NCI-H187 (cell line): ENCODE data around the gene ZNF24.

Experiments
- DNase-seq, 2 experiments: peaks; one replicate each; lab custom pipeline; 2025; lab: John Stamatoyannopoulos, UW

The ZNF24 gene

GRCh38 chr18:35343936-35344735 is at the start of gene ZNF24:
Gene ZNF24 (minus strand): TSS chr18:35344420. CDS start chr18:35340650, 3,770 bp downstream.
- peak; percentile 88 to 93 for DNase-seq

DNA sequence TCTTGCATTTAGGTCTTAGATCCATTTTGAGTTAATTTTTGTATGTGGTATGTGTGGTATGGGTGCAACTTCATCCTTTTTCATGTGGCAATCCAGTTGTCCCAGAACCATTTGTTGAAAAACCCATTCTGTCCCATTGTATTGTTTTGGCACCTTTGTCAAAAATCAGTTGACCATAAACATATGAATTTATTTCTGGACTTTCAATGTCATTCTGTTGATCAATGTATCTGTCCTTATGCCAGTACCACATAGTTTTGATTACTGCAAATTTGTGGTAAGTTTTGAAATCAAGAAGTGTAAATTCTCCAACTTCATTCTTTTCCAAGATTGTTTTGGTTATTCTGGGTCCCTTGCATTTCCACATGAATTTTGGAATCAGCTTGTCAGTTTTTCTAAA is 49.5 kb upstream of the ZNF24 start:
- no peak for DNase-seq

- no peak for DNase-seq
These were observed 48.2 kb upstream of the ZNF24 start for GRCh38 chr18:35392375-35392774.

GRCh38 chr18:35390951-35391700 is 46.9 kb upstream of the ZNF24 start:
- DNase-seq, result no peak

DNA sequence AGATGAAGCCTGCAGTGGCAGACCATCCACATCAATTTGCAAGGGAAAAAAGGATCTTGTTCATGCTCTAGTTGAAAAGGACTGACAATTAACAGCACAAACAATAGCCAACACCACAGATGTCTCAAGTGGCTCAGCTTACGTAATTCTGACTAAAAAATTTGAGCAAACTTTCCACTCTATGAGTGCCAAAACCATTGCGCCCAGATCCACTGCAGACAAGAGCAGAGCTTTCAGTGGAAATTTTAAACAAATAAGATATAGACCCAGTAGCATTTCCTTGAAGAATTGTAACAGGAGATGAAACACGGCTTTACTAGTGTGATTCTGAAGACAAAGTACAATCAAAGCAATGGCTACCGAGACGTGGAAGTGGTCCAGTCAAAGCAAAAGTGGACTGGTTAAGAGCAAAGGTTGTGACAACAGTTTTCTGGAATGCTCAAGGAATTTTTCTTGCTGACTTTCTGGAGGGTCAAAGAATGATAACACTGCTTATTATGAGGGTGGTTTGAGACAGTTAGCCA is 44.9 kb upstream of the ZNF24 start:
- DNase-seq, result no peak

DNA sequence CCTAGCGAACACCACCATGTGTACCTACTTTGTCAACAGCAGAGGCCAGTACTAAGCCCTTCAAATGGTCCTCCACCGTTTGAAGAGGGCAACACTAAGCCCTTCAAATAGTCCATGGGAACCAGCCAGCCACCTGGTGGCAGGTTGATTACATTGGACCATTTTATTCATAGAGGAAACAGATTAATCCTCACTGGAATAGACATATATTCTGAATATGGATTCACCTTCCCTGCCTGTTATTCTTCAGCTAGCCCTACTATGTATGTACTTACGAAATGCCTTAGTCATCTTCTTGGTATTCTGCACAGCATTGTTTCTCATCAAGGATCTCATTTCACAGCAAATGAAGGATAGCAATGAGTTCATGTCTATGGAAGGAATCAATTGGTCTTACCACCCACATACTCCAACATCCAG is 42.9 kb upstream of the ZNF24 start:
- no peak for DNase-seq

- DNase-seq, result peak; percentile 65 to 77
These were observed 42.4 kb upstream of the ZNF24 start for GRCh38 chr18:35386600-35387100.

GRCh38 chr18:35383136-35383535 is 38.9 kb upstream of the ZNF24 start:
- no peak for DNase-seq

- no peak for DNase-seq
These were observed 35.2 kb upstream of the ZNF24 start for GRCh38 chr18:35379421-35379820.

DNA sequence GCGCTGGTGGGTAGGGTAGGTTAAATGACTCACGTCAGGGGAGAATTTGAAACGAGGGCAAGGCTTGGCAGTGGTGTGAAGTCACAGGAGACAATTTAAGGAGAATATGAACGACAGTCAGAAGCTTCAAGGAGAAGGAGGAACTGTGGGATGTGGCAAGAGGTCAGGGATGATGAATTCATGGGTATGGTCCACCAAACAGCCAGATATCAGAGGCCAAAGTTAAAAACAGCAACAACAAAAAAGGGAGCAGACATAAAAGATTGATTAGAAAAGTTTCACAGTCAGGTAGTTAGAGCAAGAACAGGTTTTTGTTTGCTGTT is 34.3 kb upstream of the ZNF24 start:
- DNase-seq, result no peak

- DNase-seq, result no peak
These were observed 33.8 kb upstream of the ZNF24 start for GRCh38 chr18:35377875-35378573.

- DNase-seq, result peak in 1 of 2 experiments; percentile 46
These were observed 32.8 kb upstream of the ZNF24 start, which contains the start of gene ZNF396 for GRCh38 chr18:35376742-35377695. Gene ZNF396 (minus strand): TSS chr18:35377337. CDS start chr18:35374292, 3,045 bp downstream.

DNA sequence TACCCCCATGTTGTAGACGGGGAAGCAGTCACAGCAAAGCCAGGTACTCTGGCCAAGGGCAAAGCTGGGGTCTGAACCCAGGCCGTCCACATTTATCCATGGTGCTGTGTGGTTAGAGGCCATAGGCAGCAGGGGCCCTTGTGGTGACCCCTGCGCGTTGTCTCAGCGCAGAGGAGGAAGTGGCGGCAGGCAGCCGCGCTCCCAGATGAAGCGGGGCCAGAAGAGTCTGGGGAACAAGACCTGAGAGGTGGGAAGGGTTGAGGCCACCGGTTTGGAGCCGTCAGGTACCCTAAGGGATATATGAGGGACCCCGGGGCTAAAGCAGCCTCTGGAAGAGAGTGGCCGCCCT is 32.1 kb upstream of the ZNF24 start:
- DNase-seq, result no peak

DNA sequence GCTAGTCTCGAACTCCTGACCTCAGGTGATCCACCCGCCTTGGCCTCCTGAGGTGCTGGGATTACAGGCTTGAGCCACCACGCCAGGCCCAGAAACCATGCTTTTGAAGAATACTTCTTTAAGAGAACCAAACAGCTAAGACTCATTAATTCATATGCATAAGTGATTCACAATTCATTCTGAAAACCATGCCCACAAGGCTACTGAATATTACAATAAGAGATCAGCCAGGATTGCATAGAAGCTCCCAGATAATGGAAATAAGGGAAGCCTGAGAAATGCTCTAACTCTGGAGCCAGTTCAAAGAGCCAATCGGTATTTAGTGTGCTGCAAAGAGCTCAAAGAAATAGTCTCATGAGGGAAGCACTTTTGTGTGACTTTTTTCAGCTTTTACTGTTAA is 30.5 kb upstream of the ZNF24 start:
- no peak for DNase-seq

- no peak for DNase-seq
These were observed 27.4 kb upstream of the ZNF24 start for GRCh38 chr18:35371412-35372195.

DNA sequence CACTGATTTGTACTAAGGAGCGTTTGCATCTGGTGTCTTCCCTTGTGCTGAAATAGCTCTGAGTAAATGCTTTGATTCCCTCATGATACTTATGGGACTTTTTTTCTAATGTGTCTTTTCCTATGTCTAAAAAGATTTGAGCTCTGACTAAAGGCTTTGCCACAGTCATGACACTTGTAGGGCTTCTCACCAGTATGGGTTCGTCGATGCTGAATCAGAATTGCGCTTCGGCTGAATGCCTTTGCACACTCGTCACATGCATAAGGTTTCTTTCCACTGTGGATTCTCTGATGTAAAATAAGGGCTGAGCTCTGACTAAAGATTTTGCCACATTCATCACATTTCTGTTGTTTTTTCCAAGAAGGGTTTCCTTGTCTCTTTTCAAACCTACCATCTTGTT is 24.9 kb upstream of the ZNF24 start:
- DNase-seq, result no peak

GRCh38 chr18:35368595-35368994 is 24.4 kb upstream of the ZNF24 start:
- no peak for DNase-seq

GRCh38 chr18:35362531-35362930 is 18.3 kb upstream of the ZNF24 start:
- DNase-seq, result no peak

- DNase-seq, result no peak
These were observed 17.5 kb upstream of the ZNF24 start for GRCh38 chr18:35361570-35362321.
